H1 (cell line): ENCODE results near the gene KDM2A. TPM values are rescaled to one million over a fixed set of nuclear protein-coding genes. Genes with fewer than 3 reads are reported as not detected.

ENCODE experiments used
- CHD1 ChIP-seq: IDR thresholded peaks from 2 replicates; pipeline ENCODE4 v1.6.1; 2012; ENCODE audit warnings: low read depth, low read length, improper control_type of control experiment
- GTF2F1 ChIP-seq: IDR thresholded peaks from 2 replicates; pipeline ENCODE4 v1.6.1; 2012; ENCODE audit warnings: low read depth, low read length, improper control_type of control experiment, borderline replicate concordance
- JUN ChIP-seq: IDR thresholded peaks from 2 replicates; pipeline ENCODE4 v1.6.1; 2011; ENCODE audit warnings: low read depth, mild to moderate bottlenecking, improper control_type of control experiment, low read length
- JUND ChIP-seq: IDR thresholded peaks from 2 replicates; pipeline ENCODE4 v1.6.1; 2011; ENCODE audit warnings: mild to moderate bottlenecking, improper control_type of control experiment, low read length
- POLR2AphosphoS5 ChIP-seq: IDR thresholded peaks from 2 replicates; pipeline ENCODE4 v1.6.1; 2011; ENCODE audit warnings: low read depth, low read length
- RXRA ChIP-seq: IDR thresholded peaks from 2 replicates; pipeline ENCODE4 v1.6.1; 2011; ENCODE audit warnings: low read depth, mild to moderate bottlenecking, low read length, moderate library complexity; ENCODE audit not compliant: insufficient read depth
- SP4 ChIP-seq: IDR thresholded peaks from 2 replicates; pipeline ENCODE4 v1.6.1; 2012; ENCODE audit warnings: low read length, inconsistent platforms
- TCF12 ChIP-seq: IDR thresholded peaks from 2 replicates; pipeline ENCODE4 v1.6.1; 2011; ENCODE audit warnings: low read depth, mild to moderate bottlenecking, low read length
- polyA plus RNA-seq, 7 experiments: library from polyadenylated mRNA; depleted of rRNA in 3 of 7; stranded (reverse) in 5 of 7; unstranded in 2 of 7; fragments of >200 nt in 5 of 7; fragments of 200-250 nt in 2 of 7; gene quantifications; 1 replicate in 5 of 7; 2 replicates in 1 of 7; 4 replicates in 1 of 7; pipeline versions ENCODE4 v1.2.1 to v1.2.3, GENCODE V29; 2011 to 2013; ENCODE audit warnings: missing spikeins in 2 of 7, mixed read lengths in 2 of 7
- total RNA-seq: library from RNA; stranded (reverse); fragmentation: NEBNext Ultra II Directional; extraction: Animal tissue kit (Norgen Biotek cat#: 25700); gene quantifications from 2 replicates; pipeline ENCODE4 v1.2.1, GENCODE V29; 2021
- TF ChIP-seq, protein P1 (sequence below), 3 experiments: IDR thresholded peaks; 1 replicate in 2 of 3; 2 replicates in 1 of 3; pipeline versions ENCODE4 v1.5.1 to v1.6.1; 2011; ENCODE audit warnings: low read length in 3 of 3, mild to moderate bottlenecking in 3 of 3, inconsistent platforms in 2 of 3, low read depth in 1 of 3, moderate library complexity in 1 of 3; ENCODE audit not compliant: insufficient read depth in 1 of 3; ENCODE audit errors: control extremely low read depth in 1 of 3

The KDM2A gene
- total and polyA plus RNA-seq, 2 of the 8 experiments (the other 6 are each of a cell fraction or from before 2014, with no cell fraction given), result 55.4 to 66.2 TPM

DNA sequence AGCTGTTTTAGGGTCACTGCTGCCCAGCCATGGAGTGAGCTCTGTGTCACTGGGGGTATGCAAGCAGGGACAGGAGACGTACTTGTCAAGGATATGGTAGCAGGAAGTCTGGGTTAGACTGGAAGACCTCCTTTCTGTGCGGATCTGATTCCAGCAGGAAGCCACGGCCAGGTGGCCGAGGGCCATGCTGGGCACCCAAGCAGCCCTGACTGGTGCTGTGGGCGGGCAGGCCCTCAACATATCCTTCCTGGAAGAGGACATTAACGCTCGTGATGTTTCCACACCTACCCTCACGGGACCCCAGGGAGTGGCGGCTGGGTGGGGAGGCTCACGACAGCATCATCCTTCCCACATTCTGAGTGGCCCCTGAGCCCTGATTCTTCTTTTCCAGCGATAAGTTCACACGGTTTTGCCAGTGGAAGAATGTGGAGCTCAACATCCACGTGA is 161.3 kb downstream of the KDM2A start (continued):
- no peak for TF ChIP-seq JUND
- TF ChIP-seq, protein P1, sequence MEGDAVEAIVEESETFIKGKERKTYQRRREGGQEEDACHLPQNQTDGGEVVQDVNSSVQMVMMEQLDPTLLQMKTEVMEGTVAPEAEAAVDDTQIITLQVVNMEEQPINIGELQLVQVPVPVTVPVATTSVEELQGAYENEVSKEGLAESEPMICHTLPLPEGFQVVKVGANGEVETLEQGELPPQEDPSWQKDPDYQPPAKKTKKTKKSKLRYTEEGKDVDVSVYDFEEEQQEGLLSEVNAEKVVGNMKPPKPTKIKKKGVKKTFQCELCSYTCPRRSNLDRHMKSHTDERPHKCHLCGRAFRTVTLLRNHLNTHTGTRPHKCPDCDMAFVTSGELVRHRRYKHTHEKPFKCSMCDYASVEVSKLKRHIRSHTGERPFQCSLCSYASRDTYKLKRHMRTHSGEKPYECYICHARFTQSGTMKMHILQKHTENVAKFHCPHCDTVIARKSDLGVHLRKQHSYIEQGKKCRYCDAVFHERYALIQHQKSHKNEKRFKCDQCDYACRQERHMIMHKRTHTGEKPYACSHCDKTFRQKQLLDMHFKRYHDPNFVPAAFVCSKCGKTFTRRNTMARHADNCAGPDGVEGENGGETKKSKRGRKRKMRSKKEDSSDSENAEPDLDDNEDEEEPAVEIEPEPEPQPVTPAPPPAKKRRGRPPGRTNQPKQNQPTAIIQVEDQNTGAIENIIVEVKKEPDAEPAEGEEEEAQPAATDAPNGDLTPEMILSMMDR (IDR thresholded peaks at IDR 0.05; ENCODE audit: control extremely low read depth in 1 of 3, insufficient read depth in 1 of 3, low read depth in 1 of 3, low read length in 3 of 3), result no peak
- TF ChIP-seq RXRA, result no peak
- TF ChIP-seq JUN, result no peak
- TF ChIP-seq POLR2AphosphoS5, result no peak
- TF ChIP-seq GTF2F1, result no peak
- TF ChIP-seq TCF12, result no peak
- no peak for TF ChIP-seq SP4
- no peak for TF ChIP-seq CHD1
